ENCODE data around the gene ADCY3.

DNA sequence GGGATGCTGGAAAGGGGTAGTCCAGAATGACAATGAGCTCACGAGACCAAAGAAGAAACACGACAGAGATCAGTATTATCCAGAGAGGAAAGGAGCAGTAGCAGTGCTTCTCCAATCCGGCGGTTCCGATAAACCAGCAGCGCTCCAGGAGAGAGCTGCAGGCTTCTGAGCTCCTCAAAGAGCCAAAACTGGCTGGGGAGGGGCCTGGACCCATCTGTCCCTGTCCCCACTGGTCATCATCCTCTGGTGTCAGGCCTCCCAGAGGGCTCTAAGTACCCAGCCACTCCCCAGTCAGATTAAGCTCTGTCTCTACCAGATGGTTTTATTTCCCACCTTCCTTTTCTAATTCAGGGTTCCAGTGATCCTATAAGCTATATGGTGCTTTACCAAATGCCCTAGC, 28.5 kb upstream of the ADCY3 start:
- TF ChIP-seq, protein P1, sequence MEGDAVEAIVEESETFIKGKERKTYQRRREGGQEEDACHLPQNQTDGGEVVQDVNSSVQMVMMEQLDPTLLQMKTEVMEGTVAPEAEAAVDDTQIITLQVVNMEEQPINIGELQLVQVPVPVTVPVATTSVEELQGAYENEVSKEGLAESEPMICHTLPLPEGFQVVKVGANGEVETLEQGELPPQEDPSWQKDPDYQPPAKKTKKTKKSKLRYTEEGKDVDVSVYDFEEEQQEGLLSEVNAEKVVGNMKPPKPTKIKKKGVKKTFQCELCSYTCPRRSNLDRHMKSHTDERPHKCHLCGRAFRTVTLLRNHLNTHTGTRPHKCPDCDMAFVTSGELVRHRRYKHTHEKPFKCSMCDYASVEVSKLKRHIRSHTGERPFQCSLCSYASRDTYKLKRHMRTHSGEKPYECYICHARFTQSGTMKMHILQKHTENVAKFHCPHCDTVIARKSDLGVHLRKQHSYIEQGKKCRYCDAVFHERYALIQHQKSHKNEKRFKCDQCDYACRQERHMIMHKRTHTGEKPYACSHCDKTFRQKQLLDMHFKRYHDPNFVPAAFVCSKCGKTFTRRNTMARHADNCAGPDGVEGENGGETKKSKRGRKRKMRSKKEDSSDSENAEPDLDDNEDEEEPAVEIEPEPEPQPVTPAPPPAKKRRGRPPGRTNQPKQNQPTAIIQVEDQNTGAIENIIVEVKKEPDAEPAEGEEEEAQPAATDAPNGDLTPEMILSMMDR (optimal IDR thresholded peaks at IDR 0.05 in 1 of 3, IDR thresholded peaks at IDR 0.05 in 1 of 3, conservative IDR thresholded peaks at IDR 0.05 in 1 of 3; ENCODE audit: extremely low read depth in 1 of 3, insufficient read depth in 2 of 3, low read length in 3 of 3): no peak
- no peak for TF ChIP-seq EZH2 (IDR thresholded peaks at IDR 0.05; ENCODE audit: low read length)

Measured in keratinocyte (primary cell).